Mesendoderm (in vitro differentiated cells): ENCODE measurements around the gene OR52E1.
"Not testable (repeated sequence)": the region's sequence is repeated elsewhere in the genome, so short reads cannot be mapped to it uniquely, and the experiment has no call there.

Source experiments
- DNase-seq: peaks from one replicate; pipeline ENCODE4 v3.0.0; 2013
- H2AK5ac ChIP-seq: 2 replicates; pipeline ENCODE4 v1.6.1; 2013; ENCODE audit warnings: low read length, inconsistent platforms
- H2BK120ac ChIP-seq: 2 replicates; pipeline ENCODE4 v1.6.1; 2013; ENCODE audit warnings: low read depth, mild to moderate bottlenecking, low read length, moderate library complexity, mixed read lengths
- H2BK15ac ChIP-seq: replicated peaks from 2 replicates; pipeline ENCODE4 v1.6.1; 2013; ENCODE audit warnings: low read depth, mild to moderate bottlenecking, moderate library complexity
- H2BK5ac ChIP-seq: 2 replicates; pipeline ENCODE4 v1.6.1; 2013; ENCODE audit warnings: low read length, inconsistent platforms
- H3K18ac ChIP-seq: 2 replicates; pipeline ENCODE4 v1.6.1; 2013; ENCODE audit warnings: mild to moderate bottlenecking, low read length, mixed read lengths
- H3K23ac ChIP-seq: one replicate; pipeline ENCODE4 v1.6.1; 2013; ENCODE audit warnings: low read length
- H3K27ac ChIP-seq: 2 replicates; pipeline ENCODE4 v1.5.1; 2013; ENCODE audit warnings: low read depth, mild to moderate bottlenecking, inconsistent platforms, low read length, moderate library complexity
- H3K27me3 ChIP-seq: 2 replicates; pipeline ENCODE4 v1.6.1; 2013; ENCODE audit warnings: low read length, control low read depth, mild to moderate bottlenecking, inconsistent platforms; ENCODE audit not compliant: insufficient read depth, poor library complexity
- H3K36me3 ChIP-seq: 2 replicates; pipeline ENCODE4 v1.6.1; 2013; ENCODE audit warnings: low read length, inconsistent platforms; ENCODE audit not compliant: control insufficient read depth, insufficient read depth
- H3K4ac ChIP-seq: one replicate; pipeline ENCODE4 v1.6.1; 2013; ENCODE audit warnings: low read depth, mild to moderate bottlenecking, low read length, moderate library complexity
- H3K4me1 ChIP-seq: 2 replicates; pipeline ENCODE4 v1.6.1; 2013; ENCODE audit warnings: low read depth, low read length, inconsistent platforms; ENCODE audit not compliant: control insufficient read depth
- H3K4me2 ChIP-seq: 2 replicates; pipeline ENCODE4 v1.6.1; 2013; ENCODE audit warnings: low read length
- H3K4me3 ChIP-seq: 2 replicates; pipeline ENCODE4 v1.5.1; 2013; ENCODE audit warnings: mild to moderate bottlenecking, low read length
- H3K56ac ChIP-seq: one replicate; pipeline ENCODE4 v1.6.1; 2013; ENCODE audit warnings: low read length
- H3K79me1 ChIP-seq: 2 replicates; pipeline ENCODE4 v1.6.1; 2013; ENCODE audit warnings: low read length, inconsistent platforms
- H3K79me2 ChIP-seq: 2 replicates; pipeline ENCODE4 v1.6.1; 2013; ENCODE audit warnings: mild to moderate bottlenecking, low read length; ENCODE audit not compliant: control insufficient read depth, insufficient read depth
- H3K9ac ChIP-seq: 2 replicates; pipeline ENCODE4 v1.6.1; 2013; ENCODE audit warnings: low read length, inconsistent platforms
- H4K5ac ChIP-seq: one replicate; pipeline ENCODE4 v1.6.1; 2013; ENCODE audit warnings: low read length
- H4K8ac ChIP-seq: one replicate; pipeline ENCODE4 v1.6.1; 2013; ENCODE audit warnings: low read depth, mild to moderate bottlenecking, control low read depth, low read length, moderate library complexity
- WGBS: extraction: QIAGEN DNeasy Blood & Tissue Kit; methylation state at CpG from one replicate; pipeline ENCODE4 v1.1.7; 2013; ENCODE audit warnings: low lambda C conversion rate, missing lambda C conversion rate; ENCODE audit not compliant: insufficient coverage; ENCODE audit errors: extremely low coverage; 5-methylcytosine and 5-hydroxymethylcytosine counted together

The OR52E1 gene

GRCh38 chr11:5042091-5042490 lies 27.3 kb upstream of the OR52E1 start:
- Histone ChIP-seq H3K27ac (no peak overlapping the region), H4K8ac (no peak overlapping the region), H3K23ac (no peak overlapping the region), H3K27me3 (no peaks in the 10 kb centered on the region), H3K56ac (no peak overlapping the region), H2AK5ac (no peak overlapping the region), H3K4me2 (no peak overlapping the region), H4K5ac (no peak overlapping the region), H2BK5ac (no peak overlapping the region), H2BK15ac (no peak overlapping the region), H3K4me3 (no peak overlapping the region), H3K4ac (no peak overlapping the region), H3K9ac (no peak overlapping the region), H3K18ac (no peak overlapping the region), H3K79me1 (no peaks in the 10 kb centered on the region), H3K79me2 (no peaks in the 10 kb centered on the region), H3K36me3 (no peaks in the 10 kb centered on the region), H3K4me1 (no peaks in the 10 kb centered on the region), H2BK120ac (no peak overlapping the region)
- DNase-seq = no peak
- no CpG with 5 or more reads among the region's 3 CpGs for WGBS

- no peaks in the 10 kb centered on the region for H3K36me3 ChIP-seq
- DNase-seq = peak; percentile 32
- no CpG with 5 or more reads among the region's 2 CpGs for WGBS
- no peak overlapping the region for H4K5ac ChIP-seq
- H3K18ac ChIP-seq = no peak overlapping the region
- no peak overlapping the region for H2BK5ac ChIP-seq
- no peak overlapping the region for H2BK120ac ChIP-seq
- no peak overlapping the region for H3K4me2 ChIP-seq
- H3K79me1 ChIP-seq = no peaks in the 10 kb centered on the region
- no peaks in the 10 kb centered on the region for H3K27me3 ChIP-seq
- no peak overlapping the region for H3K4me3 ChIP-seq
- H3K4ac ChIP-seq = no peak overlapping the region
- H3K56ac ChIP-seq = no peak overlapping the region
- H3K4me1 ChIP-seq = no peaks in the 10 kb centered on the region
- H3K23ac ChIP-seq = no peak overlapping the region
- no peak overlapping the region for H2AK5ac ChIP-seq
- H2BK15ac ChIP-seq = no peak overlapping the region
- H3K27ac ChIP-seq = no peak overlapping the region
- H3K79me2 ChIP-seq = no peaks in the 10 kb centered on the region
- no peak overlapping the region for H4K8ac ChIP-seq
- no peak overlapping the region for H3K9ac ChIP-seq
Observed at GRCh38 chr11:5043380-5043779, 26.0 kb upstream of the OR52E1 start.

GRCh38 chr11:5046226-5046625 lies 23.1 kb upstream of the OR52E1 start, which contains the start of gene OR52J3:
OR52J3 (plus strand) TSS chr11:5046526; CDS start chr11:5046526, 0 bp downstream.
- Histone ChIP-seq H3K4me3 (no peak within 1 kb of the TSS), H3K36me3 (no peaks in the 10 kb centered on the region), H3K56ac (no peak within 1 kb of the TSS), H2BK120ac (no peak within 1 kb of the TSS), H2BK5ac (no peak within 1 kb of the TSS), H2BK15ac (no peak within 1 kb of the TSS), H3K79me1 (no peaks in the 10 kb centered on the region), H3K4ac (no peak within 1 kb of the TSS), H3K23ac (no peak within 1 kb of the TSS), H4K8ac (no peak within 1 kb of the TSS), H3K27me3 (no peaks in the 10 kb centered on the region), H2AK5ac (no peak within 1 kb of the TSS), H4K5ac (no peak within 1 kb of the TSS), H3K4me2 (no peak within 1 kb of the TSS), H3K4me1 (no peaks in the 10 kb centered on the region), H3K18ac (no peak within 1 kb of the TSS), H3K27ac (no peak within 1 kb of the TSS), H3K79me2 (no peaks in the 10 kb centered on the region), H3K9ac (no peak within 1 kb of the TSS)
- WGBS = no CpG with 5 or more reads among the region's 1 CpG
- no peak for DNase-seq

GRCh38 chr11:5046754-5047330 lies 22.5 kb upstream of the OR52E1 start:
- Histone ChIP-seq H3K4me1 (no peaks in the 10 kb centered on the region), H2AK5ac (no peak overlapping the region), H3K23ac (no peak overlapping the region), H2BK5ac (no peak overlapping the region), H4K5ac (no peak overlapping the region), H3K9ac (no peak overlapping the region), H3K27me3 (no peaks in the 10 kb centered on the region), H3K36me3 (no peaks in the 10 kb centered on the region), H3K56ac (no peak overlapping the region), H3K27ac (no peak overlapping the region), H3K4ac (no peak overlapping the region), H3K79me1 (no peaks in the 10 kb centered on the region), H3K79me2 (no peaks in the 10 kb centered on the region), H4K8ac (no peak overlapping the region), H2BK120ac (no peak overlapping the region), H3K4me3 (no peak overlapping the region), H3K18ac (no peak overlapping the region), H2BK15ac (no peak overlapping the region), H3K4me2 (no peak overlapping the region)
- no CpG with 5 or more reads among the region's 15 CpGs for WGBS
- DNase-seq = no peak

- not testable (repeated sequence) for H2BK5ac ChIP-seq, H3K4me1 ChIP-seq, H3K27ac ChIP-seq, H3K56ac ChIP-seq, H3K79me1 ChIP-seq, H2BK120ac ChIP-seq, H3K36me3 ChIP-seq, H3K18ac ChIP-seq, H3K79me2 ChIP-seq, DNase-seq, H4K5ac ChIP-seq, H3K23ac ChIP-seq, H3K27me3 ChIP-seq, H4K8ac ChIP-seq, H3K4ac ChIP-seq, H2AK5ac ChIP-seq, H3K9ac ChIP-seq, H3K4me2 ChIP-seq, H3K4me3 ChIP-seq, H2BK15ac ChIP-seq
- no CpG with 5 or more reads among the region's 5 CpGs for WGBS
Observed at GRCh38 chr11:5058679-5059078, 10.7 kb upstream of the OR52E1 start.

GRCh38 chr11:5059391-5059790 lies 10.0 kb upstream of the OR52E1 start, which contains the start of gene OR52E2:
OR52E2 (minus strand) TSS chr11:5059627; CDS start chr11:5059627, 0 bp downstream.
- H3K23ac ChIP-seq = no peak within 1 kb of the TSS
- no peak within 1 kb of the TSS for H3K18ac ChIP-seq
- H4K8ac ChIP-seq = no peak within 1 kb of the TSS
- H4K5ac ChIP-seq = no peak within 1 kb of the TSS
- H2AK5ac ChIP-seq = no peak within 1 kb of the TSS
- H3K4me2 ChIP-seq = no peak within 1 kb of the TSS
- H2BK5ac ChIP-seq = no peak within 1 kb of the TSS
- H3K79me2 ChIP-seq = no peaks in the 10 kb centered on the region
- H3K4ac ChIP-seq = no peak within 1 kb of the TSS
- no peaks in the 10 kb centered on the region for H3K4me1 ChIP-seq
- no peaks in the 10 kb centered on the region for H3K79me1 ChIP-seq
- no CpG with 5 or more reads among the region's 3 CpGs for WGBS
- no peak within 1 kb of the TSS for H3K27ac ChIP-seq
- no peak for DNase-seq
- no peaks in the 10 kb centered on the region for H3K36me3 ChIP-seq
- H3K4me3 ChIP-seq = no peak within 1 kb of the TSS
- H3K56ac ChIP-seq = no peak within 1 kb of the TSS
- no peaks in the 10 kb centered on the region for H3K27me3 ChIP-seq
- no peak within 1 kb of the TSS for H2BK15ac ChIP-seq
- no peak within 1 kb of the TSS for H3K9ac ChIP-seq
- no peak within 1 kb of the TSS for H2BK120ac ChIP-seq
